ENCODE measurements around the gene NPAS3. TPM values are rescaled to one million over a fixed set of nuclear protein-coding genes. Genes with fewer than 3 reads are reported as not detected.

Gene NPAS3
- total and polyA plus RNA-seq, 2 donors (not counting 3 experiments of a cell fraction or from before 2014, with no cell fraction given), result 0.10 to 0.13 TPM

- Histone ChIP-seq H3K9me3 (replicated peaks; ENCODE audit: control insufficient read depth, insufficient read depth, low read length) (no peaks in the 10 kb centered on the region), H3K9me1 (replicated peaks; ENCODE audit: control insufficient read depth, extremely low read depth, insufficient read depth, low read length) (no peaks in the 10 kb centered on the region), H3K27me3 (ENCODE audit: control insufficient read depth in 2 of 2, insufficient read depth in 2 of 2, low read length in 2 of 2) (no peaks in the 10 kb centered on the region), H4K20me1 (replicated peaks; ENCODE audit: control insufficient read depth, extremely low read depth, insufficient read depth, low read length) (no peaks in the 10 kb centered on the region), H3K4me3 (replicated peaks in 1 of 3; ENCODE audit: insufficient read depth in 1 of 3, low read depth in 1 of 3, low read length in 3 of 3) (no peak overlapping the region), H3K36me3 (ENCODE audit: control insufficient read depth in 2 of 2, extremely low read depth in 1 of 2, insufficient read depth in 2 of 2, low read length in 2 of 2) (no peaks in the 10 kb centered on the region), H3K4me1 (ENCODE audit: control insufficient read depth, extremely low read depth, insufficient read depth, low read length) (no peaks in the 10 kb centered on the region), H2AFZ (ENCODE audit: low read depth, low read length) (no peak overlapping the region), H3K9ac (replicated peaks; ENCODE audit: extremely low read depth, insufficient read depth, low read length) (no peak overlapping the region), H3K4me2 (ENCODE audit: insufficient read depth, low read length) (no peak overlapping the region), H3K79me2 (ENCODE audit: control insufficient read depth, insufficient read depth, low read length) (no peaks in the 10 kb centered on the region), H3K27ac (ENCODE audit: insufficient read depth, low read depth, low read length) (no peak overlapping the region)
- no TSS peak for BruUV-seq (replicated peaks)
- ChIA-PET CTCF (no interaction called here), POLR2A (no interaction called here)
- TF ChIP-seq GATA2 (IDR thresholded peaks at IDR 0.05; ENCODE audit: insufficient read depth, insufficient read length, low read depth, low read length), result no peak
- TF ChIP-seq POLR2A (IDR thresholded peaks at IDR 0.05; ENCODE audit: low read depth, low read length), result no peak
- TF ChIP-seq FOS (IDR thresholded peaks at IDR 0.05; ENCODE audit: borderline replicate concordance, insufficient read depth, low read length), result no peak
- TF ChIP-seq EZH2 (IDR thresholded peaks at IDR 0.05; ENCODE audit: borderline replicate concordance, low read depth, low read length, severe bottlenecking), result no peak
- no peak for TF ChIP-seq MYC (IDR thresholded peaks at IDR 0.05; ENCODE audit: low read depth, low read length)
- TF ChIP-seq POLR2AphosphoS5 (IDR thresholded peaks at IDR 0.05; ENCODE audit: insufficient read depth, low read depth, low read length), result no peak
- no peak for TF ChIP-seq JUN (IDR thresholded peaks at IDR 0.05; ENCODE audit: borderline replicate concordance, insufficient read depth, insufficient read length, low read depth)
- TF ChIP-seq, protein P1, sequence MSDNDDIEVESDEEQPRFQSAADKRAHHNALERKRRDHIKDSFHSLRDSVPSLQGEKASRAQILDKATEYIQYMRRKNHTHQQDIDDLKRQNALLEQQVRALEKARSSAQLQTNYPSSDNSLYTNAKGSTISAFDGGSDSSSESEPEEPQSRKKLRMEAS (IDR thresholded peaks at IDR 0.05; ENCODE audit: insufficient read depth, insufficient read length), result no peak
- no peak for TF ChIP-seq CTCF (IDR thresholded peaks at IDR 0.05; ENCODE audit: extremely low read depth in 1 of 2, insufficient read depth in 1 of 2, low read depth in 1 of 2, low read length in 2 of 2)
- DNase-seq (ENCODE audit: low read depth, low spot score) (no peak), FAIRE-seq (no peak)
- intact Hi-C loops (cut with micrococcal nuclease) (no loop called here), dilution Hi-C loops (cut with MboI; ENCODE audit: extremely low pct_ligation_motif_present, low sequenced_read_pairs) (no loop called here)
These were observed 41.7 kb downstream of the NPAS3 start for GRCh38 chr14:32980178-32980901.

Data from endothelial cell of umbilical vein (primary cell).